ENCODE data around the gene C2CD4C.
"Not testable (repeated sequence)": the region's sequence is repeated elsewhere in the genome, so short reads cannot be mapped to it uniquely, and the experiment has no call there.

C2CD4C gene

DNA sequence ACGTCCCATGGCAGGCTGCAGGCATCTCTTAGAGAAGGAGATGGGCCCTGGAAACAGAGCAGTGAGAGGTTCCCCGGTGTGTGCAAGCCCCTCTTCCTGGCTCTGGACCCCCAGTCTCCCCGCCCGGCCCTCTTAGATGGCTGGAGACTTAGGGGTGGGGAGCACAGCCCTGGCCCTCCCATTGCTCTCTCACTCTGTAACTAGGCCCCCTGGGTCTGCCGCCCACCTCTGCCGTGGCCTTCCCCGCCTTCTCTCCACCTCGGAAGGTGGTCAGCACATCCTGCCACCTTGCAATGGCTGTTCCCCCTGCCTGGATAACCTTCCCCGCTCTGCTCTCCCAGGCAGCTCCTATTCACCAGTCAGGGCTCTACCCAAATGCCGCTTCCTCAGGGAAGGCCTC lies 21.8 kb upstream of the C2CD4C start:
- no peak for DNase-seq (ENCODE audit: extremely low read depth, low read depth)
- TF ChIP-seq, protein P1, sequence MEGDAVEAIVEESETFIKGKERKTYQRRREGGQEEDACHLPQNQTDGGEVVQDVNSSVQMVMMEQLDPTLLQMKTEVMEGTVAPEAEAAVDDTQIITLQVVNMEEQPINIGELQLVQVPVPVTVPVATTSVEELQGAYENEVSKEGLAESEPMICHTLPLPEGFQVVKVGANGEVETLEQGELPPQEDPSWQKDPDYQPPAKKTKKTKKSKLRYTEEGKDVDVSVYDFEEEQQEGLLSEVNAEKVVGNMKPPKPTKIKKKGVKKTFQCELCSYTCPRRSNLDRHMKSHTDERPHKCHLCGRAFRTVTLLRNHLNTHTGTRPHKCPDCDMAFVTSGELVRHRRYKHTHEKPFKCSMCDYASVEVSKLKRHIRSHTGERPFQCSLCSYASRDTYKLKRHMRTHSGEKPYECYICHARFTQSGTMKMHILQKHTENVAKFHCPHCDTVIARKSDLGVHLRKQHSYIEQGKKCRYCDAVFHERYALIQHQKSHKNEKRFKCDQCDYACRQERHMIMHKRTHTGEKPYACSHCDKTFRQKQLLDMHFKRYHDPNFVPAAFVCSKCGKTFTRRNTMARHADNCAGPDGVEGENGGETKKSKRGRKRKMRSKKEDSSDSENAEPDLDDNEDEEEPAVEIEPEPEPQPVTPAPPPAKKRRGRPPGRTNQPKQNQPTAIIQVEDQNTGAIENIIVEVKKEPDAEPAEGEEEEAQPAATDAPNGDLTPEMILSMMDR (IDR thresholded peaks at IDR 0.05; ENCODE audit: low read depth, low read length, missing control alignments): no peak
- H3K4me3 ChIP-seq (replicated peaks; ENCODE audit: low read depth, low read length): no peak overlapping the region

DNA sequence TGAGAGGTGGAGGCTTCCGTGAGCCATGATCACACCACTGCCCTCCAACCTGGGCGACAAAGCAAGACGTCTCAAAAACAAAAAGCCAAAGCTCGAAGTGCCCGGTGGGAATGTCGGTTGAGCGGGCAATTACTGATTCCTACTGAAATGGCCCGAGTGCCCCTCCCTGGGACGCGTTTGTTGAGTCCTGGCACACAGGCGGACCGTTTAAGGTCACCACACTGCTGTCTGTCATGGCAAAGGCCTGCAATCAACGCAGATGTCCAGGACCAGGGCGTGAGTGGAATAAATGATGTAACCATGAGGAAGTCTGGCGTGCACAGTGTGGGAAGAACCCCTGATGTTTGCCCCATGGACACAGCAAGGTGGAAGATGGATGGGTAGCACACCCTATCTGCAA lies 19.2 kb upstream of the C2CD4C start:
- DNase-seq (ENCODE audit: extremely low read depth, low read depth): no peak
- no peak overlapping the region for H3K4me3 ChIP-seq (replicated peaks; ENCODE audit: low read depth, low read length)
- TF ChIP-seq, protein P1 (IDR thresholded peaks at IDR 0.05; ENCODE audit: low read depth, low read length, missing control alignments): no peak

DNA sequence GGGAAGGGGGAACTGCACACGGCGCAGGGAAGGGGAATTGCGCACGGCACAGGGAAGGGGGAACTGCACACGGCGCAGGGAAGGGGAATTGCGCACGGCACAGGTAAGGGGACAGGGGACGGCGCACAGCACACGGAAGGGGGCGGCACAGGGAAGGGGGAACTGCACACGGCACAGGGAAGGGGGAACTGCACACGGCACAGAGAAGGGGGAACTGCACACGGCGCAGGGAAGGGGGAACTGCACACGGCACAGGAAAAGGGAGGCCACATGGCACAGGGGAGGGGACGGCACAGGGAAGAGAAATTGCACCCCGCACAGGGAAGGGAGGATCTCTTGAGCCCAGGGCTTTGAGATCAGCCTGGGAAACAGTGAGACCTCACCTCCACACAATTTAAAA lies 18.7 kb upstream of the C2CD4C start:
- H3K4me3 ChIP-seq (replicated peaks; ENCODE audit: low read depth, low read length); DNase-seq (ENCODE audit: extremely low read depth, low read depth): not testable (repeated sequence)

DNA sequence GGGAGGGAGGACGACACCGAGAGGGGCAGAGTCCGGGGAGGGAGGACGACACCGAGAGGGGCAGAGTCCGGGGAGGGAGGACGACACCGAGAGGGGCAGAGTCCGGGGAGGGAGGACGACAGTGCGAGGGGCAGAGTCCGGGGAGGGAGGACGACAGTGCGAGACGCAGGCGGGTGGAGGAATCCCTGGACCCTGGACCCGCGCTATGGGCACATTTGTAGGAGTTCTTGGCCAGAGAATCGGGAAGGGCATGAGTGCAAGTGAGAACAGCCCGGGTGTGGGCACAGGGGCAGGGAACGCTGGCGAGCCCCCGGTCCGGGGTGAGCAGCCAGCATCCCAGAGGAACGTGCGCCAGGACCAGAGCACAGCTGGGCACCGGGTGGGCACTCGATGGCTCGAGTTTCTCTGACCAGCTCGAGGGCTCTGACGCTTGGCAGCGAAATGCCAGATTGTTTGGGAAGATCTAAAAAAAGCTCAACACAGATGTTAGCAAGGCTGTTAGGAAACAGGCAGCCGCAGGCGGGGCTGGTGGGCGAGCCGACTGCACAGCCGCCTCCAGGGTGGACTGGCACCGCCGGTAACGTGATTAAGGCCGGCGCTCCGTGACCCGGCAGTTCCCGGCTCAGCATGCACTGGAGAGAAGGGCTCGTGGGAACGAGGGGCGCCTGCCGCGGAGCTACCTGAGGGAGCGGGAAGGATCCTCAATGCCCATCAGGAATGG lies 17.9 kb upstream of the C2CD4C start:
- no peak for DNase-seq (ENCODE audit: extremely low read depth, low read depth)
- TF ChIP-seq, protein P1 (IDR thresholded peaks at IDR 0.05; ENCODE audit: low read depth, low read length, missing control alignments): no peak
- no peak overlapping the region for H3K4me3 ChIP-seq (replicated peaks; ENCODE audit: low read depth, low read length)

DNA sequence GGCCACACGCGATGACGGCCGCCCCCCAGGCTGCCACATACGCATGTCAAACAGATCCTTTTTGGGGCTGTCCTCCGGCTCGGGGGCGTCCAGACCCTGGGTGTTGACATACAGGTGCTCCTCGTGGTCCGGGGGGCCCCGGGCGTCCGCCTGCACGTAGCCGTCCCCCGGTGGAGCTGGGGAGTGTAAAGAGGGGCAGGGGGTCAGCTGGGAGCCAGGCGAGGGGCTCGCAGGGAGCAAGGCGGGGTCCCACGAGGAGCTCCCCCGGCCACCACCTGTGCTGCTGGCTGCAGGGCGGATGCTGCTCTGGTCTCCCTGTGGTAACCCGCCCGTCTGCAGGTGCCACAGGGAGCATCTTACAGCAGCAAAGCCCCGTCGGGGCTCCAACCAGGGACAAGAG lies 16.1 kb upstream of the C2CD4C start:
- DNase-seq (ENCODE audit: extremely low read depth, low read depth): no peak
- H3K4me3 ChIP-seq (replicated peaks; ENCODE audit: low read depth, low read length): no peak overlapping the region
- TF ChIP-seq, protein P1 (IDR thresholded peaks at IDR 0.05; ENCODE audit: low read depth, low read length, missing control alignments): no peak

DNA sequence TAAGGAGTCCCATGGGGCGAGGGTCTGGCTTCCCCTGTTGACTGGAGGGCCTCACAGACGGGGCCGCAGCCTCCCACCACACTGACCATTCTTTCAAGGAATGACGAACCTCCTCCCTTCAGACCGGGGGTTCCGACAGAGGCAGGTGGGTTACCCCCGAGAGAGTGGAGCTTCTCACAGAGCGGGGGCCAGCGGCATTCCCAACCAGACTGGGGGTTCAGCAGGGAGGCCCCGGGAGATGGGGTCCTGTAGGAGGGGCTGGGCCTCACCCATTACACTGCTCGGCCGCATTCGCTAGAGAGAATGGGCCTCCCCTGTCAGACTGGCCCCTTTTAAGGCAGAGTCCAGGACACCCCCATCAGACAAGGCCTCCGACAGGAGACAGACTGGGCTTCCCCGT lies 15.6 kb upstream of the C2CD4C start:
- no peak overlapping the region for H3K4me3 ChIP-seq (replicated peaks; ENCODE audit: low read depth, low read length)
- TF ChIP-seq, protein P1 (IDR thresholded peaks at IDR 0.05; ENCODE audit: low read depth, low read length, missing control alignments): no peak
- no peak for DNase-seq (ENCODE audit: extremely low read depth, low read depth)

DNA sequence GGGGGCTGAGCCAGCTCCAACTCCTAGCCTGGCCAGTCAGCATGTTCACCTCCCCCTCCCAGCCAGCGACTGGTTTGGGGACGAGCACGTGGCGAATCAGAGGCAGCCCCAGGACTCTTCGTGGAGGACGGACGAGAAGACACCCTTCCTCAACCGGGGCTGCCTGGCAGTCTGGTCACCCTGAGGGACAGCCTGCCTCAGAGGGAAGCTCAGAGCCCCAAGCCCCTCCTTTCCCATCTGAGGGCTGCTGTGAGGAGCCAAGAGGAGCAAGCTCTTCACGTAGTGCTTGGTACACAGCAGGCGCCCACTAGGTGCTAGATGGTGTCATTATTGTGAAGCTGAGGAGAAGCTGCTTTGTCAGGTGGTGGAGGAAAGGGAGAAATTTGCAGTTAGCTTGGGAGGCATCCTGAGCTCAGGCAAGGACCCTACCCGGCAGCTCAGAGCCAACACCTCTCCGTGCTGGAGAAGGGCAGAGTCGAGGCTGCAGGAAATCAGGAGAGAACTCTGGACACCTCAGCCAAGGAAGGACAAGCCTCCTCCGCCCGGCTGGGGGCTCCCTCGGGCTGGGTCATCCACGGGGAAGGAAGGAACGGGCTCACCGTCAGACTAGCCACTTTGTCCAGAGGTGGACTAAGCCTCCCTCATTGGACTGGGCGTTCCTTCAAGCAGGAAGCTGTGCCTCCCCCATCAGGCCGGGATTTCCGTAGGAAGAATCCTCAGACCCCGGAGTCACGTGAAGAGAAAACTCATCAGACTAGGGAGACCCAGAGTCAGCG lies 14.9 kb upstream of the C2CD4C start:
- DNase-seq (ENCODE audit: extremely low read depth, low read depth): no peak
- H3K4me3 ChIP-seq (replicated peaks; ENCODE audit: low read depth, low read length): no peak overlapping the region
- TF ChIP-seq, protein P1 (IDR thresholded peaks at IDR 0.05; ENCODE audit: low read depth, low read length, missing control alignments): no peak

DNA sequence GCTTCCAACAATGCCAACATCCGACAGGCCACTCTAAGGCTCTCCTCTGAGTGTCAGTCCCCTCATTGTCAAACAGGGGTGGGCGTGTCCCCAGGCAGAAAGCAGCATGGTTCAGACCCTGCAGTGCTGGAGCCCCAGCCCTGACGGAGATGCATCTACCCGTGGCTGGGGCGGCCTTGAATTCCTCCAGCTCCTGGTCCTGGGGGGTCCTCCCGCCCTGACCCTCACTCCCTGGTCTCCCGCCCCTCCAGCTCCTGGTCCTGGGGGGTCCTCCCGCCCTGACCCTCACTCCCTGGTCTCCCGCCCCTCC lies 13.9 kb upstream of the C2CD4C start:
- H3K4me3 ChIP-seq (replicated peaks; ENCODE audit: low read depth, low read length); DNase-seq (ENCODE audit: extremely low read depth, low read depth): not testable (repeated sequence)

Data from HFF-Myc (cell line).